ENCODE data around the gene TGFBR3L.
A peak's percentile ranks its signal among the peaks of the same experiment; 100 is the strongest.
"Not testable (repeated sequence)": the region's sequence is repeated elsewhere in the genome, so short reads cannot be mapped to it uniquely, and the experiment has no call there.

GRCh38 chr19:7893362-7894101 lies 21.1 kb upstream of the TGFBR3L start:
- not testable (repeated sequence) for TF ChIP-seq CTCF (IDR thresholded peaks at IDR 0.05)
- peak in 1 of 2 donors; percentile 47 for TF ChIP-seq POLR2A (IDR thresholded peaks at IDR 0.05)
